Embryonic facial prominence (tissue), 1 donor: ENCODE data around the gene CNTNAP2.
"Not testable (repeated sequence)": the region's sequence is repeated elsewhere in the genome, so short reads cannot be mapped to it uniquely, and the experiment has no call there.

Experiments
- DNase-seq: peaks from one replicate; pipeline ENCODE4 v3.0.0-alpha.2; 2016; ENCODE audit errors: extremely low spot score

Gene CNTNAP2

GRCh38 chr7:146878901-146879300 lies 762.3 kb downstream of the CNTNAP2 start:
- DNase-seq, result no peak

- no peak for DNase-seq
Measured at GRCh38 chr7:146885231-146885630, 768.6 kb downstream of the CNTNAP2 start.

- DNase-seq, result no peak
Measured at GRCh38 chr7:146889806-146890555, 773.4 kb downstream of the CNTNAP2 start.

DNA sequence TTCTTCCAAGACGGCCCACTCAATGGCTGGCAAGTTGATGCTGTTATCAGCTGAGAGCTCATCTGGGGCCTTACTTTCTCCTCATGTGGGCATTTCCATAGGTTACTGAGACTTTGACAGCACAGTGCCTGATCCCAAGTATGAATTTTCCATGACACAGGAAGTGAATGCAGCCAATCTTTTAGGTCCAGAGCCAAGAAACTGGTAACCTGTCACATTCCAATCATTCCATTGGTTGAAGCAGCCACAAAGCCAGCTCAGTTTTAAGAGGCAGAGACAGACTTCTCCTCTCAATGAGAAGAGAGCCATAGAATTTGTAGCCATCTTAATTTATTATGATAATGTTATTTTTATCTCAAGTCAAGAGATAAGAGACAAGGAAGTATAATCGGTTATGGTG lies 775.5 kb downstream of the CNTNAP2 start:
- DNase-seq, result no peak

DNA sequence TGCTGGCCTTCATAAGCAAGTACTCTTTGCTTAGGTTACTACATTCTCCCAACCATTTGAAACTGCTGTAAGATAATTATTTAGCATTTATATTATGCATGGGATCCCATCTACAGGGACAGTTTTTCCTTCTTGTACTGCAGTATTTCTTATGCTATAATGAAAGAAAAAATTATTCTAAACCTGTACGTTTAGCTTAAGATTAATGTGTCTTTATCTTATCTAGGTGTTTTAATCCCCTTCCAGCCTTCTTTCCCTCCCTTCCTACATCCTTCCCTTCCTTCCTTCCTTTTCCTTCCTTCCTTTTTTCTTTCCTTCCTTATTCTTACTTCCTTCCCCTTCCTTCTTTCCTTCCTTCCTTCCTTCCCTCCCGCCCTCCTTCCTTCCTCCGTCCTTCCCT lies 778.3 kb downstream of the CNTNAP2 start:
- DNase-seq, result no peak

DNA sequence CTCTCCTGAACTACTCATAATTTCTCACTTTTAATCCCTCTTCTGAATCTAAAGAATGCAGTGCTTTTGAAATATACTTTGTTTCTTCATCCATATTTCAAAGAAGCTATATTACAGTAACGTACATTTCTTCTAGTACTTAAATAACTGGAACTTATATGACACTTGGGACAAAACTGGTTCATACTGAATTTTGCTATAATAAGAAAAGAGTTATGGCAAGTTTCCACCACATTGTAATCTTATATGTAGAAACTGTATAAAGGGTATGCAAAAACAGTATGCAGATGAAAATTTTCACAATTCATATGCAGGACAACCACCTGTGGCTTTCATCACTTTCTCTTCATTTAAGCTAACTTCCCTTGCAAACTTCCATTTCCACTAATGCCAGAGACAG lies 785.7 kb downstream of the CNTNAP2 start:
- no peak for DNase-seq

GRCh38 chr7:146902728-146903127 lies 786.1 kb downstream of the CNTNAP2 start:
- DNase-seq, result no peak

DNA sequence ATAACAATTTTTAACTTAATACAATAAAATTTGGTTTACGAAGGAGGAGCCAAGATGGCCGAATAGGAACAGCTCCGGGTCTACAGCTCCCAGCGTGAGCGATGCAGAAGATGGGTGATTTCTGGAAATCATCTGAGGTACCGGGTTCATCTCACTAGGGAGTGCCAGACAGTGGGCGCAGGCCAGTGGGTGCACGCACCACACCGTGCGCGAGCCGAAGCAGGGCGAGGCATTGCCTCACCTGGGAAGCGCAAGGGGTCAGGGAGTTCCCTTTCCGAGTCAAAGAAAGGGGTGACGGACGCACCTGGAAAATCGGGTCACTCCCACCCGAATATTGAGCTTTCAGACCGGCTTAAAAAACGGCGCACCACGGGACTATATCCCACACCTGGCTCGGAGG lies 789.1 kb downstream of the CNTNAP2 start:
- not testable (repeated sequence) for DNase-seq

- DNase-seq, result no peak
Measured at GRCh38 chr7:146922782-146923181, 806.2 kb downstream of the CNTNAP2 start.

DNA sequence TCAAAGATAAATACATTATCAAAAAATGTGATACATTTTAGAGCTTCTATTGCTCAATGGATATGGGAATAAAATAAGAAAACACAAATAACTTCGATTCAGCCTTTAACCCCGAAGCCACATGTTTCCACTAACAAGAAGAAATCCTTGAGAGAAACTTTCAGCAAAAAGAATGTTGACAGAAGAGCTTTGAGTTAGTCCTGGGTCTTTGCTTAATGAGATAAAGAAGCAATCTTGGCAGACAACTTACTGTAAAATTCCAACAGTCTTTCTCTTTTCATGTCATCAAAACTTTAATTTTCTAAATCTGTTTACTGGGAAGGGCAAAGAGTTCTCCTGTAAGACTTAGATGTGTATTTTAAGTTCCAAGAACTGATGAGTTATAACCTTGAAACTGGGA lies 810.2 kb downstream of the CNTNAP2 start:
- DNase-seq, result no peak

DNA sequence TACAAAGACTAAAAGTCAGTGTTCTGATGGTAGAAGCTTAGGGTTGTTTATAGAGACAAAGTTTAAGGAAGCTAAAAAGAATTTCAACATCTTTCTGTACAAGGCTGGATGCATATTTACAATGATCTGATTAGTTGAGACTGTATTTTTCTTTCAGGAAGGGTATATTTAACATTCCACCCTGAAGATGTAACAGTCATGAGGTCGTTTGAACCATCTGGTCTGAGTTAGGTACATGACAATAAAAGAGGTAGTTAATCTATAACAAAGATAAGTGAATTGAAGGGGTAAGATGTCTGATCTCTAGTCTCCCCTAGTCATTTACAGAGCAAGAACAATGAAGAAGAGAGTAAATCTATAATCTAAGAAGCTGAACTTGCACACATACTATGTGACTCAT lies 821.2 kb downstream of the CNTNAP2 start:
- no peak for DNase-seq

DNA sequence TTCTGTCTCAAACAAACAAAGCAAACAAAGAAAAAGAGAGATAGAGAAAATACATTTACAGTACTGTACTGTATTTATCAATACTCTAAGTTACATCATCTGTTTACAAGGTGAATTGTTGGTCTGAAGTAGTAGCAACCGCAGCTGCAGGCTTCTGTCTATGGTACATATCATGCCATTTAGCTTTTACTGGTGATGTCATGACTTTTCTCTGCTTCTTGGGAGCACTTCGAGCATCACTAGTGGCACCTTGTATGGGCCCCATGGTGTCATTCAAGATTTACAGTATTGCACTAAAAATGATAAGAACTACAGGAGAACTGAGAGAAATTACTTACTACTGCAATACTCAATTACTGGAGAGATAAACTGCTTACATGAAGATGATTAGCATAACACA lies 826.9 kb downstream of the CNTNAP2 start:
- DNase-seq, result no peak

GRCh38 chr7:146948703-146949102 lies 832.1 kb downstream of the CNTNAP2 start:
- no peak for DNase-seq

- no peak for DNase-seq
Measured at GRCh38 chr7:146956321-146956720, 839.7 kb downstream of the CNTNAP2 start.

GRCh38 chr7:146956853-146957252 lies 840.3 kb downstream of the CNTNAP2 start:
- no peak for DNase-seq

DNA sequence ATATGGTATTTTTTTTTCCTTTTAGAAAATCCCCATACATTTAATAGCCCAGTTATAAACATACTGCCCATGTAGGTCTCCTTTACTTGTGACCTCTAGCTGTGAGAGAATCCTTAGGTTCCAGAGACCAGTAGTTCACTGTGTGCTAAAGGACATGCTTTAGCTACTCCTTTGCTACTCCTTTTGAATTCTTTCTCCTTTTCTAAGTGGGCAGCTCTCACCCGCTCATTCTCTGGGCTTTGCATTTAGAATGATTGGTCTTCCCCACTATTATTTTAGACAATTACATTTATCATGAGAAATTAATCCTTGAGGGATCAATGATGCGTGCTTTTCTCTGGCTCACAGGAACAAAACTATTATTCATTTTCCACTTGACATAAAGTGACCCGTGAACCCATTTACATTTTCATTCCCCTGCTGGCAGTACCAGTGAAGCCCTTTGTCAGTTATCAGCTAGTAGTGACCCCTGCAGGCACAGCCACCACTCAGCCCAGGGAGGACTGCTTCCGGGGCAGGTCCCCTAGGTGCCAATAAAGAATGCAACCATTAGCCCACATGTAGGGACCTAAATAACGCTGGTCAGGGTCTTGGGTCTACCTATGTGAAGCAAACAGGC lies 844.3 kb downstream of the CNTNAP2 start:
- no peak for DNase-seq

GRCh38 chr7:146961617-146962016 lies 845.0 kb downstream of the CNTNAP2 start:
- DNase-seq, result no peak

GRCh38 chr7:146966274-146966673 lies 849.7 kb downstream of the CNTNAP2 start:
- DNase-seq, result no peak

- DNase-seq, result no peak
Measured at GRCh38 chr7:146982482-146982881, 865.9 kb downstream of the CNTNAP2 start.

- no peak for DNase-seq
Measured at GRCh38 chr7:146991596-146991995, 875.0 kb downstream of the CNTNAP2 start.

DNA sequence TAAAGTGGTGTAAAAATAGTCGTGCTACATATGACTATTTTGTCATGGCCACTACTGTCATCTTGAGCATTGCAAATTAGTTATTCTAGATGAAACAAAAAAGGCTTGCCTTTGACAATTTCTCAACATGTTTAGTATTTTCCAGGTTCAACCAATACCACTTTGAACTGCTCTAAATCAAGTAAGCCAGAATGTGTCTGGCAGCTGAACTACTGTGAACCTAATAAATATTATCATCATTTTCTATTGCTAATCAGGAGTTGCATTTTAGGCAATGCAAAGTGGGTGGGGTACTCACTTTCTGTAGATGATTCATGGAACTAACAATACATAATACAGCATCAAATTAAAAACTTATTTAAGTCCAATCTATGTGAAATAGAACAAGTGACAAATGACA lies 877.2 kb downstream of the CNTNAP2 start:
- no peak for DNase-seq

GRCh38 chr7:147008530-147008929 lies 891.9 kb downstream of the CNTNAP2 start:
- DNase-seq, result no peak

GRCh38 chr7:147012666-147013065 lies 896.1 kb downstream of the CNTNAP2 start:
- DNase-seq, result no peak

- DNase-seq, result no peak
Measured at GRCh38 chr7:147013825-147014224, 897.2 kb downstream of the CNTNAP2 start.
